ENCODE results near the gene A4GALT. TPM values are rescaled to one million over a fixed set of nuclear protein-coding genes. Genes with fewer than 3 reads are reported as not detected.

The A4GALT gene
- total RNA-seq, 2 donors from 2014 or later = 0.46 TPM; not detected in 1

DNA sequence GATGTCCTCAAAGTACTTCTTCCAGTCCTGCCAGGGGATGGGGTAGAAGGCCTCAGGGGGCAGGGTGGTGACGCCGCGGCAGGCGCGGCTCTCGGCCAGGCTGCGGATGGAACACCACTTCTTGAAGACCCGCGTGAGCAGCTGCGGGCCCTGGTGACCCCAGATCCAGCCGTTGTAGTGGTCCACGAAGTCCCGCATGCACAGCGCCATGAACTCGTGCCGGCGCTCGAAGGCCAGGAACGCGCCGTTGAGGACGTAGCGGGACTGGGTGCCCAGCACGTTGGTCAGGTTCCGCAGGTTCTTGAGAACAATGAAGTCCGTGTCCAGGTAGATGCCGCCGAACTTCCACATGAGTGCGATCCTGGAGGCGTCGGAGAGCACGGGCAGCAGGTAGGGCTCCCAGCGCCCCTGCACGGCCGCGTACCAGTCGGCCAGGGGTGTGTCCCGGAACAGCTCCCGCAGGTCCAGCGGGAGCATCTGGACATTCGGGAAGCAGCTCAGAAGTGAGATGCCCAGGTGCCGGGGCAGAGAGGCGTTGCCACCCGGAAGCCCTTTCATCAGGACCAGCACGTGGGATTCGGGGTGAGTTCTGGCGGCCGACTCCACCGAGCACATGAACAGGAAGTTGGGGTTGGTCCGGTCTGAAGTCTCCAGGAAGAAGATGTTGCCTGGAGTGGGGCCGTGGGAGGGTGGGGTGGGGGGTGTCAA, 27.5 kb downstream of the A4GALT start:
- no peak for DNase-seq
- H3K9me3 Mint-ChIP-seq = no peaks in the 10 kb centered on the region
- H3K36me3 Mint-ChIP-seq (ENCODE audit: insufficient read depth in 2 of 2) = no peaks in the 10 kb centered on the region
- H3K4me1 Mint-ChIP-seq (ENCODE audit: low read depth) = no peaks in the 10 kb centered on the region
- H3K27ac Mint-ChIP-seq = no peak overlapping the region
- no peak for ATAC-seq (replicated peaks in 1 of 2)
- no peak overlapping the region for H3K4me3 Mint-ChIP-seq
- H3K27me3 Mint-ChIP-seq (ENCODE audit: low read depth) = no peaks in the 10 kb centered on the region

DNA sequence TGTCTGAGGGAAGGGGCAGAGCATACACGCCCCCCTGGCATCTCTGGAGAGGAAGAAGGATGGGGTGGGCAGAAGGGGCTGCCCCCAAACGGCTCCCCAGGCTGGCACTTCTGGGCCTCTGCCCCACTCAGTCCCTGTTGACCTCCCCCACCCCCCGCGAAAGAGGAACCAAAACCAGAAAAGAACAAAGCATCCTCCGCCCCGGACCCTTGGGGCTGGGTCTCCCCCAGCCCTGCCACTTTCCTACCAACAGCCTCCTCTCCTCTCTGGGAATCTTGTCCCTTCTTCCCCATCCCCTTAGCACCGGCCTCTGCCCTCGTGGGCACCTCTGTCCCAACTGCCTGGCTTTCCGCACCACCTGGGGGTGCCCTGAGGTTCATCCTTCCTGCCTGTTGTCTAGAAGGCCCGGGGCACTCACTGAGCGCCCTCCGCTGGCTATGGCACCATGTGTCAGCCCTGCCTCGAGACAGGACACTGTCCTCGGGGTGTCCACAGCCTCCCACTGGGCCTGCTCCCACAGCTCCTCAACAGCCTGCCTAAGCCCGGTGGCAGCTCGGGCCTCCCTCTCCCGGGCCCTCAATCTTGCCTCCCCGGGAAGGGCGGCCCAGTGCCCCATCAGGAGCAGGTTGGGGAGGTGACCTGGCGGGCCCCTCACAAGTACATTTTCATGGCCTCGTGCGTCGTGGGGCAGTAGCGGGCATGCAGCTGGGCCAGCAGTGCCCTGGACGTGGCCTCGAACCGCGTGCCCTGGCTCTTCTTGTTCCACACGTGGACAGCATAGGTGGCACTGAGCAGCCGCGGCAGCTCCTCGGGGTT, 28.2 kb downstream of the A4GALT start:
- no peaks in the 10 kb centered on the region for H3K9me3 Mint-ChIP-seq
- no peak for DNase-seq
- H3K27me3 Mint-ChIP-seq (ENCODE audit: low read depth) = no peaks in the 10 kb centered on the region
- H3K4me3 Mint-ChIP-seq = no peak overlapping the region
- H3K4me1 Mint-ChIP-seq (ENCODE audit: low read depth) = no peaks in the 10 kb centered on the region
- H3K27ac Mint-ChIP-seq = no peak overlapping the region
- no peak for ATAC-seq (replicated peaks in 1 of 2)
- no peaks in the 10 kb centered on the region for H3K36me3 Mint-ChIP-seq (ENCODE audit: insufficient read depth in 2 of 2)

GRCh38 chr22:42691440-42691839, 29.2 kb downstream of the A4GALT start:
- DNase-seq = no peak

GRCh38 chr22:42688241-42689211, 32.1 kb downstream of the A4GALT start:
- no peak for ATAC-seq (replicated peaks in 1 of 2)
- DNase-seq = no peak
- Mint-ChIP-seq H3K27ac (no peak overlapping the region), H3K4me1 (ENCODE audit: low read depth) (no peaks in the 10 kb centered on the region), H3K9me3 (no peaks in the 10 kb centered on the region), H3K36me3 (ENCODE audit: insufficient read depth in 2 of 2) (no peaks in the 10 kb centered on the region), H3K27me3 (ENCODE audit: low read depth) (peaks cover under 1% of the 10 kb centered on the region), H3K4me3 (no peak overlapping the region)

More at GRCh38 chr22:42691440-42691839, 29.2 kb downstream of the A4GALT start:
- no peaks in the 10 kb centered on the region for H3K36me3 Mint-ChIP-seq (ENCODE audit: insufficient read depth in 2 of 2)
- no peaks in the 10 kb centered on the region for H3K27me3 Mint-ChIP-seq (ENCODE audit: low read depth)
- ATAC-seq (replicated peaks in 1 of 2) = no peak
- H3K27ac Mint-ChIP-seq = no peak overlapping the region
- H3K4me3 Mint-ChIP-seq = no peak overlapping the region
- H3K4me1 Mint-ChIP-seq (ENCODE audit: low read depth) = no peaks in the 10 kb centered on the region
- H3K9me3 Mint-ChIP-seq = no peaks in the 10 kb centered on the region

- Mint-ChIP-seq H3K36me3 (ENCODE audit: insufficient read depth in 2 of 2) (no peaks in the 10 kb centered on the region), H3K4me3 (no peak overlapping the region), H3K27ac (no peak overlapping the region), H3K4me1 (ENCODE audit: low read depth) (no peaks in the 10 kb centered on the region), H3K9me3 (no peaks in the 10 kb centered on the region), H3K27me3 (ENCODE audit: low read depth) (peaks cover 6% of the 10 kb centered on the region)
- ATAC-seq (replicated peaks in 1 of 2) (no peak), DNase-seq (no peak)
These were observed 33.7 kb downstream of the A4GALT start for GRCh38 chr22:42686756-42687491.

- no peak overlapping the region for H3K27ac Mint-ChIP-seq
- no peaks in the 10 kb centered on the region for H3K4me1 Mint-ChIP-seq (ENCODE audit: low read depth)
- no peak for ATAC-seq (replicated peaks in 1 of 2)
- H3K36me3 Mint-ChIP-seq (ENCODE audit: insufficient read depth in 2 of 2) = no peaks in the 10 kb centered on the region
- H3K9me3 Mint-ChIP-seq = no peaks in the 10 kb centered on the region
- DNase-seq = no peak
- H3K4me3 Mint-ChIP-seq = no peak overlapping the region
- H3K27me3 Mint-ChIP-seq (ENCODE audit: low read depth) = peaks cover 6% of the 10 kb centered on the region
These were observed 34.6 kb downstream of the A4GALT start for GRCh38 chr22:42685941-42686653.

DNA sequence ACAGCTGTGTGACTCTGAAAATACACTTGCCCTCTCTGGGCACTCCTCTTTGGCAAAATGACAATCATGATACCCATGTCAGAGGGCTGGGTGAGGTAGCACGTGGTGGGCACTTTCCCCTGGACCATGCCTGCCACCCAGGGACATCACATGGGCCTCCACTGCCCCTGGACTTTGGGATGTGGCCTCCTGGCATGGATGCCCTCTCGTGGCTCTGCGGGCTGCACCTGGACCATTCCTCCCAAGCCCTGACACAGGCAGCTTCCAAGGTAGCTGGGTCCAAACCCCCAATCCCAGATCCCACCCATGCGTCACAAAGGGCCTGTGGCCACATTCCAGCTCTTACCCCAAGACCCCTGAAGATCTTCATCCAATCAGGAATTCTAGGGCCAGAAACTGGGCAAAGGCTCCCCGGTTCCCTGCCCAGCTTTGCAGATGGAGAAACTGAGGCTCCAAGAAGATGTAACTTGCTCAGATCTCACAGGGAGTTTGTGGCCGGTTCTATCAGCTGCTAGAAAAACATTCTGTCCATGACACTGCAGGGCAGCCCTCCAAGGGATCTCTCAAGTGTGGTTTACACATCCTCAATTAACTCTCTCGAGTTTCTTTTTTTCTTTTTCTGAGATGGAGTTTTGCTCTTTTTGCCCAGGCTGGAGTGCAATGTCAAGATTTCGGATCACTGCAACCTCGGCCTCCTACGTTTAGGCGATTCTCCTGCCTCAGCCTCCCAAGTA, 36.0 kb downstream of the A4GALT start:
- Mint-ChIP-seq H3K4me1 (ENCODE audit: low read depth) (no peaks in the 10 kb centered on the region), H3K27ac (no peak overlapping the region)
- no peak for ATAC-seq (replicated peaks in 1 of 2)

GRCh38 chr22:42683578-42684283, 36.9 kb downstream of the A4GALT start:
- Mint-ChIP-seq H3K27ac (no peak overlapping the region), H3K27me3 (ENCODE audit: low read depth) (peaks cover 6% of the 10 kb centered on the region), H3K4me3 (no peak overlapping the region), H3K9me3 (peaks cover 2% of the 10 kb centered on the region in 2 donors), H3K36me3 (ENCODE audit: insufficient read depth in 2 of 2) (peaks cover 0 to 1% of the 10 kb centered on the region in 2 donors), H3K4me1 (ENCODE audit: low read depth) (no peaks in the 10 kb centered on the region)
- ATAC-seq (replicated peaks in 1 of 2) (no peak), DNase-seq (no peak)

More for the DNA sequence above, 36.0 kb downstream of the A4GALT start:
- Mint-ChIP-seq H3K27me3 (ENCODE audit: low read depth) (peaks cover 6% of the 10 kb centered on the region), H3K4me3 (no peak overlapping the region), H3K9me3 (peaks cover 0 to under 1% of the 10 kb centered on the region in 2 donors), H3K36me3 (ENCODE audit: insufficient read depth in 2 of 2) (no peaks in the 10 kb centered on the region)
- DNase-seq = no peak

DNA sequence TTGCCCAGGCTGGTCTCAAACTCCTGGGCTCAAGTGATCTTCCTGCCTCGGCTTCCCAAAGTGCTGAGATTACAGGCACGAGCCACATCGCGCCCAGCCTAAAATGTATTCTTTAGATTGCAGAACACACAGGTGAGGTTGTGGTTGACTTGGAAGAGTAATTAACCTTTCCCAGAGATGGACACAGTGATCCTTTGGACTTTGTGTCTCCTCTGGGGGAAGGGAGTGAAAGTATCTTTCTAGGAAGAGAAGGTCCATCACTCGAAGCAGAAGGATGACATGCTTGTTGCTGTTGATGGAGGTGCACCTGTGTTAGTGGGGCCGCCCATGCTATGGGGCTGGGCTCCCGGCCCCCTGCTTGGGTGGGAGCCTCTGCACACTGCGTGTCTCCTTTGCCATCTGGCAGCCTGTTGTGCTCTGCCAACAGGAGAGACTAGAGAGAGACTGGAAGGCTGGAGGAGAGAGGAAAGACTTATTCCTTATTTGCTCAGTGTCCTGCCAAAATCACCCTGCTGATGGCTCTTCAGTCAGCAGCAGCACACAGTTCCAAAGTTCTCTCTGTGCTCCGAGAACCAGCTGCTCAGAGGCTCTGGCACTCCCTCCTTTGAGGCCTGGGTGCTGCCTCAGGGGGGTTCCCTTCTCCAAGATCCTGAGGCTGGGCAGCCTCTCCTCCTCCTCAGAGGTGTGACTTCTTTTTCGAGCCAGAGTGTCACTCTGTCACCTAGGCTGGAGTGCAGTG, 38.4 kb downstream of the A4GALT start:
- no peak overlapping the region for H3K27ac Mint-ChIP-seq
- H3K36me3 Mint-ChIP-seq (ENCODE audit: insufficient read depth in 2 of 2) = peaks cover 1 to 7% of the 10 kb centered on the region in 2 donors
- H3K9me3 Mint-ChIP-seq = peaks cover 2 to 7% of the 10 kb centered on the region in 2 donors
- H3K4me3 Mint-ChIP-seq = no peak overlapping the region
- H3K4me1 Mint-ChIP-seq (ENCODE audit: low read depth) = peaks cover under 1% of the 10 kb centered on the region
- ATAC-seq (replicated peaks in 1 of 2) (no peak), DNase-seq (no peak)
- peaks cover 6% of the 10 kb centered on the region for H3K27me3 Mint-ChIP-seq (ENCODE audit: low read depth)

- H3K27ac Mint-ChIP-seq = no peak overlapping the region
- DNase-seq (no peak), ATAC-seq (replicated peaks in 1 of 2) (peak in 1 of 2 donors; percentile 25)
- no peak overlapping the region for H3K4me3 Mint-ChIP-seq
- H3K9me3 Mint-ChIP-seq = peaks cover 2 to 7% of the 10 kb centered on the region in 2 donors
- peaks cover 6% of the 10 kb centered on the region for H3K27me3 Mint-ChIP-seq (ENCODE audit: low read depth)
- peaks cover 1 to 7% of the 10 kb centered on the region in 2 donors for H3K36me3 Mint-ChIP-seq (ENCODE audit: insufficient read depth in 2 of 2)
- H3K4me1 Mint-ChIP-seq (ENCODE audit: low read depth) = peaks cover 13% of the 10 kb centered on the region
These were observed 40.0 kb downstream of the A4GALT start for GRCh38 chr22:42680648-42681047.
